ENCODE results near the gene ADORA1.

Gene ADORA1

DNA sequence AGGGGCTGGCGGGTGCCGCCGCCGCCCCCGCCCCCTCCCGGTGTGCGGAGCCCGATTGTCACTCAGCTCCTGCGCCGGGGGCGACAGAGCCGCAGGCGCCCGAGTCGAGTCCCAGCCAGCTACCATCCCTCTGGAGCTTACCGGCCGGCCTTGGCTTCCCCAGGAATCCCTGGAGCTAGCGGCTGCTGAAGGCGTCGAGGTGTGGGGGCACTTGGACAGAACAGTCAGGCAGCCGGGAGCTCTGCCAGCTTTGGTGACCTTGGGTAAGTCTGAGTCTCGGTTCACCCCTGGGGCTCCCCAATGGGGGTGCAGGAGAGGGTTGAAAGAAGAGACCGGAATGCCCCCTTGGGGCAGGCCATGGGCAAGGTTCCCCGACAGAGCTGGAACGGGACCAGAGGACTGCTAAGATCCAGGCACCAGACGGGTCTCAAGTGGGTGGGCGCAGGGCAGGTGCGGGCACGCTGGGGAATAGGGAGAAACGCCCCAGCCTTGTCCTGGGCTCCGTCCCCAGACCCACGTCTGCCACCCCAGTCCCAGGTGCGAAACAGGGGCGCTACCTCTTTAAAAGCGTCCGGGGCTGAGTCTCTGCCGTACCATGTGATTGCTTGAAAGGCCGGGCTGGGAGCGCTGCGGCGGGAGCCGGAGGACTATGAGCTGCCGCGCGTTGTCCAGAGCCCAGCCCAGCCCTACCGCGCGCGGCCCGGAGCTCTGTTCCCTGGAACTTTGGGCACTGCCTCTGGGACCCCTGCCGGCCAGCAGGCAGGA is at the start of gene ADORA1:
Gene ADORA1, plus strand, starts transcription at position 61 of the 765 bp plus-strand sequence. CDS start 1,116 bp downstream, outside the sequence.
- peak in 12 of 14 donors; percentile 50 to 86 (median 72) for DNase-seq

- DNase-seq = no peak
These were observed 49.6 kb upstream of the ADORA1 start for GRCh38 chr1:203077956-203078355.

DNA sequence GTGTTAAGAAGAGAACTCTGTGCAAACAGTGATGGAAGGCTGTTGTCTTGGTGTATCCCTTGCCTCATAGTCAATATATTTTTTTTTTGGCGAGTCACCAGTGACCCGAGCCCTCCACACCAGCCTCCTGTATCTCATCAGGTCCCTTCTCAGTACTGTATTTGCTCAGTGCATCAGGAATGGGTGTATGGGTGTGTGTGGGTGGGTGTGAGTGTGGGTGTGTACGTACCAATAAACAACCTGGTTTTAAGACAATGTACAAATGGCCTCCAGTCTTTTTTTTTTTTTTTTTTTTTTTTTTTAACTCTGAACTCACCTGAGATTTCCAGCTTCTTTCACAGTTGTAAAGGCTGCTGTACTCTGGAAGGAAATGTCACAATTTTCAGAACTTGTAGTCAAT is 49.0 kb upstream of the ADORA1 start:
- no peak for DNase-seq

DNA sequence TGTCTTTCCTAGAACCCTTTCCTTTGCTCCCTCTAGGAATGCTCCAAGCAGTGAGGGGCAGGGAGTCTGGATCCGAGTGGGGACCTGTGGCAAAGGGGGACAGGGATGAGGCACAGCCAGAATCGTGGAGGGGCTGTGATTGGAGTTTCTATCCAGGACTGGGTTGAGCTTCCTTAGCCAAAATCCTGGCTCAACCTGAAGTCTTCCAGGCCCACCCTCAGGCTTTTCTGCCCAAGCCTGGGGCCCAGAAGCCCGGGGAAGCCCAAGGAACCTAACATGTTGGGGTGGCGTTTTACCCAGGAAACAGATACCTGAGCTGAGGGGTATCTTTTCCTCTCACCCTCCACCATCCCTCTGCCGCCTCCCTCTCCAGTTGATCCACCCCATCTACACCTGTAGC is 47.1 kb upstream of the ADORA1 start:
- DNase-seq = no peak

- DNase-seq = no peak
These were observed 45.9 kb upstream of the ADORA1 start for GRCh38 chr1:203081465-203082230.

DNA sequence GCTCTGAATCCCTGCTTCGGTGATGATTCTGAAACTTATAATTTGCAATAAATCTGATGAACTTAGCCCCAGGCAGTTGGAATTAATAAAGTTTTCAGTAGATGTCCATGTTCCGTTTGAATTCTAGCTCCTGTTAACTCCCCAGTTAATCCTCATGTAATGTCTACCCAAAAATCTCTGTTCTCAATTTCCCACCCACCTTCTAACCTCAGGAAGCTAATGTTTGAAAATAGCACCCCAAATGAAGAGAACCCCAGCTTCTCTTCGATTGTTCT is 45.4 kb upstream of the ADORA1 start:
- DNase-seq = no peak

- no peak for DNase-seq
These were observed 44.7 kb upstream of the ADORA1 start for GRCh38 chr1:203082571-203083462.

GRCh38 chr1:203083463-203083921 is 44.0 kb upstream of the ADORA1 start:
- no peak for DNase-seq

GRCh38 chr1:203084588-203085527 is 42.7 kb upstream of the ADORA1 start:
- DNase-seq = no peak

DNA sequence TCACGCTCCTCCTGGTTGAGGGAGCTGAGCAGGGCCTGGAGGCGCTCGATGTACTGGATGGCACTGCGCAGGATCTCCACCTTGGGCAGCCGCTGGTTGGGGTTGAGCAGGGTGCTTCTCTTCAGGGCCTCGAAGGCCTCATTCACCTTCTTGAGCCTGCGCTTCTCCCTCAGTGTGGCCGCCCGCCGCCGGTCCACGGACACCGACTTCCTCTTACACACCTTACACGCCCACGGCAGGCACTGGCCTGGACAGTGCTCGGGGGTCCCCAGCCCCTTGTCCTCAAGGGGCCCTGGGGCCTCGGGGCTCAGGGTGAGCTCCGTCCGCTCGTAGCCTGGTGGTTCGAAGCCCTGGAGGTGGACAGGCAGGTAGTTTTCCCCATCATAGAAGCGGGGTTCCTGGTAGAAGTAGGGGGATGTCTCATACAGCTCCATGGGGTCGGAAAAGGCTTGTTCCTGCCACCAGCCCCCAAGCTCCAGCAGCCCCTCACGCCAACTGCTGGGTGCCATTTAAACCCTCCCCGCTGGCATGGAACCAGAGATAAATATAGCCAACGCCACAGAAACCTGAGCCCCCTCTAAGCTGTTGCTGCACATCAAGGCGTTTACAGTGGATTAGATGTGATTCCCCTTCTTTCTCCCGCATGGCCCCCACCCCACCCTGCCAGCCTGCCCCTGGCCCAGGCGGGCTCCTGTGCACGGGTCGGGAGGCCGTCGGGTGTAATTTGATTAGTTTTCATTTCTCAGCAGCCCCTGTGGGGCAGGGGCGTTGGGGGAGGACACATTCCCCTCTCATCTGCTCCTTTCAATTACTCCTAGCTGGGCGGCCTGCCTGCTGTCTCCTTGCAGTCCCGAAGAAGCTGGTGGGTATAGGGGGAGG is 41.8 kb upstream of the ADORA1 start, which contains the start of gene MYOG:
Gene MYOG, minus strand, starts transcription at position 485 of the 879 bp plus-strand sequence. Its CDS starts 51 bp downstream, at position 434.
- DNase-seq = no peak

DNA sequence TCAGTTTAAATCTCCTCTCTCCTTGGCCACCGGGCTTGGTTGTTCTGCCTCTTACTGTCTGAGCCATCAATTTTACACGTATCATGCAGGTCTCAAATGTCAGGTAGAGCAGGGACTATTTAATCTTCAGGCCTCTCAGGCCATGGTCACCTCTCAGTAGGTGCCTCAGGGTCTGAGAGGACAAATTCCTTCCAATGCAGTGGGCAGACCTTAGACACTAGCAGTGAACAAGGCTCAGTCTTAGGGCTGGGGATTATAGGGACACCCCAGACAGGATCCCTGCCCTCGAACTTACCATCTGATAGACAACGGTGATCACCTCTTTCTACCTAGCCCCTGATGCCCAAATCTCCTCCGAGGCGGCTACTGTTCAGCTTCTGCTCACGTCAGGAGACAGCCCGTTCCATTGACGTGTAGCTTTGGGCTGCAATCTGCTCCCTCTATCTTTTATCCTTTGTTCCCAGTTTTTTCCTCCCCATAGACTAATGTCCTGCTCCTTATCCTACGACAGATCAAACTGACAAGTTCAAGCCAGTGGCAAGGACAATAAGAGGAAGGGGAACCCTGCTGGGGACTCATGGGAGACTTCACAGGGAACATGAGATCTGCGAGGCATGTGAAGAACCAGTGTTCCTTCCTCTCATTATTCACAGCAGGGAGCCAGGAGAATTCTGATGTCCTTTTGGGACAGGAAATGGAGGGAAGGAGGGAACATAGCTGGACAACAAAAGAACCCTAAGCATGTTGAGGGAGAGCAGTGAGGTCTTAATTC is 40.3 kb upstream of the ADORA1 start:
- no peak for DNase-seq

- DNase-seq = no peak
These were observed 39.1 kb upstream of the ADORA1 start for GRCh38 chr1:203088441-203088840.

DNA sequence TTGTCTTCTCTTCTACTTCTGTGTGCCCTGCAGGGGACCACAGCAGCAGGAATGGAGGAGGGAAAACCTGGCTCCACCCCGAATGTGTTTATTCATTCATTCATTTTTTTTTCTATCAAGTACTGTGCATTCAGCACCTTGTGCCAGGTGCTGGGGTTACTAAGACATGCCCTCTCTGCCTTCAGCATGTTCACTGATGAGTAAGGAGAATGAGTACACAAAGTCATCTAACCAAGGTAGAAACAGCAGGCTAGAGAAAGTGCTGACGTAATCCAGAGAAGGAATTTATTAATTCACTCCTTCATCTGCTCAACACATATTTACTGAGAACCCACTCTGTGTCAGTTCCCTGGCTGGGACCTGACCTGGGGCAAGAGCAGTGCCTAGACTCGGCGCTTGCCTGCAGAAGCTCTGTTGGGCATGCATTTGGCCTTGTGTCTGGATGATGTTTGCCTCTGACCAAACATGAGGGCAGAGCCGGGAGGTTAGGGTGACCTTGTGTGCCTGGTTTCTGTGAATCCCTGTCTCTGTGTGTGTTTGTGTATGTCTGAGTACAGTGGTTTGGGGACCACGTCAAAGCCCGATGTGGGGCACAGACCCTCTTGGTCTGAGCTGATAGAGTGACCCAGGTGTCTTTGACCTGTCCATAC is 38.4 kb upstream of the ADORA1 start:
- no peak for DNase-seq

DNA sequence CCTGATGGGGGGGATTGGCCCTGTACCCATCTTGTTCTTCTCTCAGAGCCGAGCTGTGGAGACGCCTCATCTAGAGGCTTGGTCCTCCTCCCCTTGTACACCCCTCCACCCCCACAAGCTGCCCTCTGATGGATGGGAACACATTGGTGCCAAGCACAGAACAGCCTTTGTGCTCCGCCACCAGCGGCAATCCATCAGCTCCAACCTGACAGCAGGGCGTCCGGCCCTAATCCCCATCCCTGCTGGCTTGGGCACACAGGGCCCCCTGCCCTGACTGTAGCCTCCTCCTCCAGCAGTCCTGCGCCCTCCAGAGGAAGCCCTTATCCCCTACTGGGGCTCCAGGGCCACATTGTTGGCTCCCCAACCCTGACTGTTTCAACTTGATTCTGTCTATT is 37.9 kb upstream of the ADORA1 start:
- peak in 8 of 14 donors; percentile 21 to 54 (median 34) for DNase-seq

- no peak for DNase-seq
These were observed 36.9 kb upstream of the ADORA1 start for GRCh38 chr1:203090421-203091198.

DNA sequence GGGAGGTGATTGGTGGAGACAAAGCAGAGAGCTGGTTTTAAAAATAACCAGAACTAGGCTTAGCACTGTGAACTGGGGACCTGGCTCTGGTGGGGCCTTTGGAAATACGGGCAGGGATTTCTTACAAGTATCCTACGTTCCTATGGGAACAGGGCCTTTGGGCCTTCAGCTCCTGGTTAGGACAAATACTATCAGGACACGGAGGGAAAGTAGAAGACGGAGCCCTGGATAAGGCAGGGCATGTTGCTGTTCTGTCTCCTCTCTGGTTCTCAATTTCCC is 36.4 kb upstream of the ADORA1 start:
- no peak for DNase-seq

GRCh38 chr1:203091761-203092330 is 35.7 kb upstream of the ADORA1 start:
- no peak for DNase-seq

- DNase-seq = no peak
These were observed 33.6 kb upstream of the ADORA1 start for GRCh38 chr1:203093754-203094410.
